ENCODE results near the gene UNC5C.

Gene UNC5C

DNA sequence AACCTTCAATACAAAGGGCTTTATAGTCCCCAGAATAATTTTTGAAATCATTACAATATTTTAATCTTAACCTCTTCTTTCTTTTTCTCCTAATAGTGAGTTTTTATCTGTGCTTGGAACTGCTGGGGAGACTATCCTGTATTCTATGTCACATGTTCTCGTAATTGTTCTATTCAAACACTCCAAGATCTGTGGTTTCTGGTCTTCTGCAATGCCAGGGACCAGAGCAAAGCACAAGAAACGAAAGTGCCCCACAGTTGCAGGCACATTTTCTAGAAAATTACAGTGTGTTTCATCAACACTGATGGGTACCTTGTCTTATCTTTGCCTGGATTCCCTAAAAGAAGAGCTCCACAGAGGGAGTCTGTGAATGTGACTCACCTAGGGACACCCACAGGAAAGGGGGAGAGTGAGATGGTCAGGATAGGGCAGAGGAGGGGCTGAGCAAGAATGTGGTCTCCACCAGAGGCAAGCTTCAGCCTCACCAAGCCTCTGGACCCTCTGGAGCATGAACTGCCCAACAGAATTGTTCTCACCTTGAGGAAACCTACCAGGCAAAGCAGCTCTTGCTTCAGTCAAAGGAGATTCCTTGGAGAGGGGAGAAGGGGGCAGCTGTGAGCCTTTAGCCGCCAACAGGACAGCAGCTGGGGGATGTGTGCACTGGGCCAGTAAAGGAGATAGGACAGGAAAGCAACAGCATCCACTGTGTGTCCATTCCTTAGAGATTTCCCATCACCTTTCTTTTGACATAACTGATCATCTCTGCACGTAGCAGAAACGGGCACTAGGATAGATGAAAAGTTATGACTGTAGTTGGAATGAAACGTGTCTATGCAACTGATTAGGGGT lies 25.9 kb downstream of the UNC5C start:
- no peak for DNase-seq (ENCODE audit: low read depth)

DNA sequence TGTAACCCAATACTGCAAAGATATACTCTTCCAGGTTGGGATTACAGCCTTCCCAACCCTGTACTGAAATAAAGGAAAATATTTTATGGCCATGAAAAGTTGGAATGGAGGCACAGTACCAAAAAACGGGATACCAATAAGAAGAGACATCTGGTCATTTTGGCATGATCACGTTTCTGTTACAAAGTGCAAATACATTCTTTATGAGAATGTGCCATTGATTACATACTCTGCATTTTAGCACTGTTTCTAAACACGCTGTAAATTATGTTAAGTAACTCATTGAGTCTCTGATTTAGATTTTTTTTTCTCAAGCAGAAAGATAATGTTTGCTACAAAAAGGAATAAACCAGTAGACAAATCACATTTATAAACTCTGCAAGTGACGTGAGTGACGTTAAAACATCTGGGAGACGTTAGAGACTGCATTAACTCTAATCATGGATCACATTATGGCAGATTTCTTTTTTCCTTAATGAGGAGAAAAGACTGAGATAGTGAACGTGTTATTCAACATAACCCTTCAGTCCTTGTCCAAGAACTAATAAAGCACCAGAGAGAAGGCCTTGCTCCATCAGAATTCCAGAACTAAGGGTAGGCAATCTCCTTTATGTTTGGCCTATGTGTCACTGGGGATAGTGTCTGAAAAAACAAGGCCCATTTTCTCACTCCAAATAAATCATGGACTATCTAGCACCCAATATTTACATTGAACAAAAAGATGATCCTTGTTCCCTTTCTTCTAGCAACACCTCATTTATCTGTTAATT lies 31.0 kb downstream of the UNC5C start:
- no peak for DNase-seq (ENCODE audit: low read depth)

DNA sequence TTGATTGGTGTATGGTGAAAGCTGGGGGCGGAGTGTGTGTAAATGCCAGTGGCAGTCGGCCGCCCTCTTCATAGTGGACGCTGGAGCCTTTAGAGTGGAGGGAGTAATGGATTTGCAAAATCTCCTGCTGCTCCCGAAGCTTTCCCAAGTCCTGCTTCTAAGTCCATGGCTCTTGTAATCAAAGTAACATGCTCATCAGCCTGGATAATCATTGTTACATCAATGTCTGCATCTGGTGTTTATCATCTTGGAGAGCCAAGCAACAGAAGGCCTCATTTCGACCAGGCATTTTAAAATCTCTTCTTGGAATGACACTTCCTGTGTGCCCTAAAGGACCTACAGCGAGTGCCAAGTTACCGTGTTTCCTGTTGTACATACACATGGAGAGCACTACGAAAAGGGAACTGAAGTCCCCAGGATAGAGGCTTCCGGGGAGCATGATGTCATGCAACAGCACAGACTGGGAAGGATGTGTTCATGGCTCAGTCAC lies 32.2 kb downstream of the UNC5C start:
- no peak for DNase-seq (ENCODE audit: low read depth)

DNA sequence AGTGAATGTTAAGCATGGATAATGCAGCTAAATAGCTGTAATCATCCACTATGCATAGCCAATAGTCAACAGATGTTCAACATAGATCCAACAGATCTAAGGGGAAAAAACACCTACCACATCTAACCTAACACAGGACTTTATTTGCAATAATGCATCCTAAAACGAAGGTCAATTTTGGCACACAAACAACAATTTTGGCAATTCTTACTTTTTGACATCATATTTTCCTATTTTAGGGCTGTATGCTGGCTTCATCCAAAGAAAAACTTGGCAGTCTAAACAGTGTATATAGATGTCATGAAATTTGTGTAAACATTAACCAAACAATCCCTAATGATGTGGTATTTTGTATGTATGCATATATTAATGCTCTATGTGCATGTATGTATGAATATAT lies 33.2 kb downstream of the UNC5C start:
- DNase-seq (ENCODE audit: low read depth), result no peak

DNA sequence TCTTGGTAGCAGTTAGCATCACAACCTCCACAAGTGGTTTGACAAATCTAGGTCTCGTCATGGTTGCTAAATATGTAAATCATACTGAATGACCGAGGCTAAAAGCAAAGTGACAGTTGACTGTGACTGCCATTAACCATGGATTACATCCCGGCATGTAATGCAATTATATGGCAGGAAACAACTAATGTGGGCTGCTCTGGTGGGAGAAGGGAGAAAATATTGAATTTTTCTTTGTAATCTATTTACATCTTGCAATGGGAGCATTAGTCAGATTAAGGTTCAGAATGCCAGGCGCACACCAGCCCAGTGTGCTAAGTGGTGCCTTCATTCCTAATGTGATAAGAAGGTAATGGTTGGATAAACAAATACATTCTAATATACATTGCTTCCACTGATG lies 35.8 kb downstream of the UNC5C start:
- no peak for DNase-seq (ENCODE audit: low read depth)

DNA sequence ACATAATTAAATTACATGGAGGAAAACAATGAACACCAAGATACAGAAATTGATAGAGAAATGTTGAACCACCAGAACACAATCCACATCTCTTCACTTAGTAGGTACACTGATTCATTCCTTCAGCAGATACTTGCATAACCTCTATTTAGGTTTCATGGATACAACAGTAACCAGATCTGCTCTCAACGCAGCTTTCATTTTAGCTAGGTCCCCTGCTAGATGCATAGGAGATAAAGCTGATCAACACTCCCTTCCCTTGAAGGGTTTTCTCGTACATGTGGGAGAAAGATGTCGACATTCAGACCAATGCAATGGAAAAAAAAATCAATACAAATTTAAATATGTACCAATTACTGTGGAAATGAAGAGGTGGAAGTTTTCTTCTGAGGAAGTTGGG lies 37.3 kb downstream of the UNC5C start:
- DNase-seq (ENCODE audit: low read depth), result no peak

DNA sequence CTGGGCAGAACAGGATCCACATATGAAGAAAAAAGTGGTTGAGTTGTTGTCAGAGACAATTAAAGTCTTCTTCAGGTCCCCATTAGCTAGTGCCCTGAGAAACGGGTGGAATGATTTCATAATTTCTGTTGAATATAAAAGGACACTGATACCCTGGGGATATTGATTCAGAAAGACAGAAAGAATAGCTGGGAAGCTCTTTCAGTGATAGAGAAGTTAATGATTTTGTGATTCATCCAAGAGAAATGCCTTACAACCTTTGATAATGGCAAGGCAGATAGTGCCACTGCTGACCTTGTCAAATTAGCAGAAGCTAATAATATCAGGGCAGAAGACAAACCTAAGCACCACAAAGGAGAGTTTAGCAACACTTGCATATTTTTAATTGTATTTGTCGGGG lies 37.9 kb downstream of the UNC5C start:
- no peak for DNase-seq (ENCODE audit: low read depth)

DNA sequence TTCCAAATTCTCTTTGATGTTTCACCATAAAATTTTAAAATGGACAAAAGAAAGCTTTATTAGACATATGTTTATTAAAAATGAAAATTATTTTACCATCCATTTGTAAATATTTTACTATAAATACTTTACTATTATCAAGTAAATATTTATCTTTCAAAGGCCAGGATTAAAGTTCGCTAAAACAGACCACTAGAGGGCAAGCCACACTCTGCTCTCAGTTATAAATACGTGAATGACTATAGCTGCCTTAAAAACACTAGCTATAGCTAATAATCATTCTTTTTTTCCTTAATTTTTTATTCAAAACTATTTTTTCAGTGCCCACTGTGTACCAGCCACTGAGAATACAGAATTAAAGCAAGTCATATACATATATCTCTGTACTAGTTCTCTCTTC lies 38.6 kb downstream of the UNC5C start:
- DNase-seq (ENCODE audit: low read depth), result no peak

DNA sequence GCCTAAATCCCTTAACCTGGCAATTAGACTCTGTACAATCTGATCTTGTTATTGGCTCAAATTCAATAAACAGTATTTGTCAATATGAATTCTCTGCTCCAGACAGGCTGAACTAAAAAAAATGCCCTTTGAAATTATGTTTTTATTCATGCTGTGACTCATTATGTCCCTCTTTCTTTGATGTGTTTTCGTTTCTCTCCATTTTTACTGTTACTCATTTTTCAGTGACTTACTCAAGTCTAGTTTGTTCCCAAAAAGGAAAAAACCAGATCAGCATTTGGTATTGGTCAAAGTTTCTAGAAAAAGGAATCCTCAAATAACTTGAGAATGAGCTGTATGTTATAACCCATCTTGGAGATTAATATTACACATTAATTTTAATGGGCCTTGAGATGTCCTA lies 40.4 kb downstream of the UNC5C start:
- no peak for DNase-seq (ENCODE audit: low read depth)

DNA sequence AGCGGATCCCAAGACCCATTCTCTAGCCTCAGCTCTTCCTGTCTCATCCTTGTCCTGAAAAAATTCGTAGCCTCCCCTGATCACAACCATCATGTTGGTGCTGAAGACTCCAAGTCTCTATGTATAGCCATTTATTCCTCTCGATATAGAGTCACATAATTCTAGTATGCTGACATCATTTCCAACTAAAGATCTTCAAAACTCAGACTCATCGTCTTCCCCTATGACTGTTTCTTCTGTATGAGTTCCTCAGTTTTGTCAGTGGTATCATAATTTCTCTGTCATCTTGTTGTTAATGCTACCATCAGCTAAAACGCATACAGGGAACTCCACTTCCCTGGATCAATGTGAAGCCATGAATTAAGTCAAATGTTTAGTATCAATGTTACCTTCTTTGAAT lies 41.2 kb downstream of the UNC5C start:
- DNase-seq (ENCODE audit: low read depth), result no peak

DNA sequence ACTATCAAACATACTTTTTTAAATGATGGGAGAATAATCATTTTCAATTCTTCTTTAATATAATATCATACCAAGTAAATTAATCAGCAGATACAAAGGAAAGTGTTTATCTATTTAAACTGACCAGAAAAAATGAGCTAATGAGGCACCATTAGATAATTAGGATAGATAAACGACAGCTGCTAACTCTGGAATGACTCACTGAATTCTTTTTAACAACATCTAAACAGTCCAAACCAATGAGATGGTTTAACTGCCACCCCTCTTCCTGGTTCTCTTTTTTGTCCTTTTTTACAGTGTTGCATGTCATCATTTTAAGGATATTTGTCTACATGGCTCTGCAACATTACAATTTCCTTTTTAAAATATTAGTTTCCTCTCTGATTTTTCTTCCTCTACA lies 41.6 kb downstream of the UNC5C start:
- no peak for DNase-seq (ENCODE audit: low read depth)

DNA sequence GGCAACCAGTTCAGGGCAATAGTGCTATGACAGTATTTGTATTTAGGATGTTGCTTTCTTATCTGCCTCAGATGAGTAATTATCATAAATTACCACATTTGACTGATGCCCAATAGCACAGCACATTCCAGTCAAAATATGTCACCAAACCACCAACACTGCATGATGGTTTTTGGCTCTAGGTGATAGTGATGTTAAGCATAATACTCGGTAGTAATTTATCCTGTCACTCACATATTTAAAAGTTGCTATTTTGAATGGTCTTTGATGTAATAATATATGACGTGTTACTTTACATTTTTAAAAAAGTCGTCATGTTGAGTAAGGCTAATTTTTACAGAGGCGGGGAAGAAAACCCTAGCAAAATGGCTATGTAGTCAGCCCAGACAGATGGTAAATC lies 42.5 kb downstream of the UNC5C start:
- no peak for DNase-seq (ENCODE audit: low read depth)

DNA sequence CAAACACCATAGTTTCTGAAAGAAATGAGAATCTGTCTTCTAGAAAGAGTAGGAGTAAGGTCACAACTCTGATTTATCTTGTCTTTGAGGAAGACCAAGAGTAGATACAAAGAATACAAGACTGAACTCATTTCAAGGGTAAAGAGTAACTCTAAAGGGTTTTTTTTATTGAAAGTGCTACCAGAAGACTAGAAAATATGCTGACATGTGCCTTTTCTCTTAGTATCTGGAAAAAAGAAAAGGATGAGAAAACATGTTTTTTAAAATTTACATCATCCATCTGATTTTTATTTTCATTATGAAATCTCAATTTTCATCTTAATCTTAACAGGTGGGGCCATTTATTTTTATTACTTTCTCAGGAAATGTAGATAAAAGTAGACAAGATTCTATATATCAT lies 43.0 kb downstream of the UNC5C start:
- DNase-seq (ENCODE audit: low read depth), result no peak

DNA sequence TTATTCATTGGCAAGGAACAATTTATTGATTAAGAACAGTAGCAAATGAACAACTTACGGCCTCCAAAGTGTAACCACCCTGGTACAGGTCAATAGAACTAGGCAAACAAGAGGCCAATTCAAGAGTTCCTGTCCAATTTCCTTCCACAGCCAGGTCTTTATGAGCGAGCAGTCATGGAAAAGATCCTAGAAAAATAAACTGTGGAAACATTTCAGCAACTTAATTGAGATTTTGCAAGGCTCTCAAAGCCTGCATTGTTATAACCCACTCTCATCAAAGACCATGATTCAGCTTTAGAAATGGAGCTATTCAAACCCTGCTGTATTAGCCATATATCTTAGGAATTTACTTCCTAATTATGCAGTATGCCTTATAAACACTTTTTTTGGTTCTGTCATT lies 43.6 kb downstream of the UNC5C start:
- DNase-seq (ENCODE audit: low read depth), result no peak

DNA sequence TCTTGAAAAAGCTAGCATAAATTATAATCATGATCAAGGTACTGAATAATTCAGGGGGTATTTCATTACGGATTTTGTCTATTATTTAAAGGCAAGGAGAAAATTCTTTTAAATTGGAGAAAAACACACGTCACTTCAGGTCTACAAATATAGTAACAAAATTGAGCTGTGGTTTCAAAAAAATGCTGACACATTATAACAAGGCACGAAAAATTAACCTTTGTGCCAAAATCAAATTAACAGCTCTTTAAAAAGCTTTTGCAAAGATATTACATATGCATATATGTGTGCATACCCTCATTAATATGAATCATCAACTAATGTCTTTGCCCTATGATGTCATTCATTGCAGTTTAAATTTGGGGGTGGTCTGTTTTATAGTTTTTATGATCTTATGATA lies 44.3 kb downstream of the UNC5C start:
- no peak for DNase-seq (ENCODE audit: low read depth)

DNA sequence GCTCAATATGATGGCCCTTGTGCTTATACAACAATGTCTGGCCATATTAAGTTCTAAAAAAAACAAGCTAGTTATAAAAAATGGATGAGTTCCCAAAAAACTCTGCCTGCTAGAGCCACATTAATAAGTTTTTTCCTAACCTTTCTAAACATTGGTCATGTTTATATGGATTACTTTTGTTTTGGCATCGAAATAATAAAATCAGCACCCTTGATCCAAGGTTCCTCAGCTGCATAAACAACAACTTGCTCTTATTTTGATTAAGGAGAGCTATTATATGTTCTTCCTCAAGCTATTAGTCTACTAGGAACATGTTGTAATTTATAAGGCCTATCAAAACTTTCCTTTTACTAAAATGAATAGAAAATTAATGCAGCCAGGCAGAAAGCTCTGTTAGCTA lies 48.4 kb downstream of the UNC5C start:
- no peak for DNase-seq (ENCODE audit: low read depth)

DNA sequence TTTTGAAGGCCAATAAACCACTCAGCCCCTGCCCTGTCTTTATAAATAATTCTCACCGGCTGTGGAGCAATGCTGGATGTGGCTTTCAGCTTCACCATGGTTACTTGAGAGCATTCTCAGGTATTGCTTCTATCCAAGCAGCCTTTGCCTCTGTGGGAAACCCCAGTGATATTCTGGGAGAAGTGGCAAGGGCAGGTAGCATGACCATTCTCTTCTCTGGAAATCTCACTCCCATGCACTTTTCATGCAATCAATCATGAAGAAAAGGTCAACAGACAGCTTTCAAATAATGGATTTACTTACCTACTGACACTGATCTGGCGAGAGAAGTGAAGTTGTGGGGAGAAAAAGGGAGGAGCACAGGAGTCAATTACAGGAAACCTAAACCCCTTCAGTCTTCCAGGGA lies 49.5 kb downstream of the UNC5C start:
- DNase-seq (ENCODE audit: low read depth), result no peak

DNA sequence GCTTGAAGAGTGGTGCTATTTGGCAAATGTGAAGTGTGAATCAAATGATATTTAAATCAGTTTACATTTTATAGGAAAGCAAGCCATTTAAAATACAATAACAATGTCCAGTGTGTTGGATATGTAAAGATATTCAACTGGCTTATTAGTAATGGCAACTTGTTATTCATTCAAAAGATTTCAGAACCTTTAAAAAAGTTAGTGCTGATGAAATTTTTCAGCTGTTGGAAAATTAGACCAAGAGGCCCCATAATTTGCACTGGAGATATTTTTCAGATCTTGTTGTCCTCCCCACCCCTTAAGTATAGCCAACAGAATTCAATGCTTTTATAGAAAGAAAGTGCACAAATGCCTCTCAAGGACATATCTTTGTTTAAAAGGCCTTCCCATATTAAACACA lies 54.6 kb downstream of the UNC5C start:
- DNase-seq (ENCODE audit: low read depth), result no peak

DNA sequence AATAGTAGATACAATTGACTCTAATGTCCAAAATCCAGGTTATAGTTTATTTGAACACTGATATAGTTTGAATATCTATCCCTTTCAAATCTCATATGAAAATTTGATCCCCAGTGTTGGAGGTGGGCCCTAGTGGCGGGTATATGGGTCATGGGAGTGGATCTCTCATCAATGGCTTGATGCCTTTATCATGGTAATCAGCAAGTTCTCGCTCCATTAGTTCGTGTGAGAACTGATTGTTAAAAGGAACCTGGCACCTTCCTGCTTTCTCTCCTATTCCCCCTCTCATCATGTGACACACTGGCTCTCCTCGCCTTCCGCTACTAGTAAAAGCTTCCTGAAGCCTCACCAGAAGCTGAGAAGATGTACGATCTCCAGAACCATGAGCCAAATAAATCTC lies 70.1 kb downstream of the UNC5C start:
- no peak for DNase-seq (ENCODE audit: low read depth)

DNA sequence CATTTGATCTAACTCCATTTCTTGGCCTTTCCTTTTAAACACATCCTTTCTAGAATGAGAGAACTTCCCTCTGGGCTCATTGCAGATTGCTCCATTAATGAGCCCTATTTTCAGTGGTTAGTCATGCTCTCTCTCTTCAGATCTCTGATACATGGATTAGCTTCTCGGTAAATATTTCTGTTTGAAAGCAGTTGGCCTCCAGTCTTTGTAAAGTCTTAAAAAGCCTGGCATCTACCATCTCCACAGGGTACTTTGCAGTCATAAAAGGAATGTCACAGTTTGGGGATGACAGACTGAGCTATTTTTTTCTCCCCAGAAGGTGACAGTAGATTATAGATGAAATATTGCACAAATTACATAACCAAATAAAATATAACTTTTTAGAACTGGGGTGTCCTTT lies 72.7 kb downstream of the UNC5C start:
- no peak for DNase-seq (ENCODE audit: low read depth)

DNA sequence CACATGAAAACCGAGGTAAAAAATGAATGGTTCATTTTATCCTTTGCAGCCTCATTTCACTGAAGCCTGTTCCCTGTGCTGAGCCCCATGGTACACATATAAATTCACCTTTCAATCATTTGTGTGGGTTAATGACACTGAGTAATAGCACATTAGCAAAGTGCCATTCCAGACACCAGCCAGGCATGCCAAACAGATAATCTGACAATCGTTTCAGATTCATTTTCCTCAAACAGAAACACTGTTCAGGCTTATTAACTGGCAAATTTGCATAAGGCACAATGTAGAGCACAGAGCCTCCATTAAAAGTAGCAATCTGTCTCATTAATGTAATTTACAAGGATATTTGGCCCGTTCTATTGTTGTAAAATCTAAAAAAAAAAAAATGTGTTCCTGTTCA lies 76.2 kb downstream of the UNC5C start:
- no peak for DNase-seq (ENCODE audit: low read depth)

DNA sequence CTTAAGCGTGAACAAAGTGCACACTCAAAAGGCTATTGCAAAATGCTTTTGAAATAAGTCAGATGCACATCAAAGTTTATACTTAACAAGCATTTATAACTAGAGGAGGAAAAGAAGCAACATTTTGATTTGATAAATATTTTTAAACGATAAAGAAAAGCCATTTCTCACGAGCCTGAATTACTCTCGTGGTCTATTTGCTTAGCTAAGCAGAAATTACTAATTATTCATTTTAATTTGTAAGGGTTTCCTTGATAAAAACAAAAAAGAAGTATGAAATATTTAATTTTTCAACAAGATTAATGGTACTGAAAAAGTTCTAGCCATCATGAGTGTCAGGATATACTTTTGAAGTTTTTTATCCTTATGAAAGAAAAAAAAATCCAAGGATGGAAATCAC lies 78.2 kb downstream of the UNC5C start:
- DNase-seq (ENCODE audit: low read depth), result no peak

DNA sequence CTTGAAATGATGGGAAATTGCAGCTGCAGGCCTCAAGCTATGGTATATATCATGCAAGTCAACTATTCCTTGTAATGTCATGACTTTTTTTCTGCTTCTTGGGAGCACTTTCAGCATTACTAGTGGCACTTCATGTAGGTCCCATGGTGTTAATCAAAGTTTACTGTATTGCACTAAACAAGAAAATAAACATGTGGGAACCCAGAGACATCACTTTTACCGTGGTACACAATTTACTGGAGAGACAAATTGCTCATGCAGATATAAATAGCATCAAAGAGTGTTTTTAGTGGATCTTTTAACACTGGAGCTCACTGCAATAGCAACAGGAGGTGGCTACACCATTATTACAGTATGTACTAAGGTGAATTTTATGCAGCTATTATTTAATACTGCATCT lies 79.2 kb downstream of the UNC5C start:
- no peak for DNase-seq (ENCODE audit: low read depth)

DNA sequence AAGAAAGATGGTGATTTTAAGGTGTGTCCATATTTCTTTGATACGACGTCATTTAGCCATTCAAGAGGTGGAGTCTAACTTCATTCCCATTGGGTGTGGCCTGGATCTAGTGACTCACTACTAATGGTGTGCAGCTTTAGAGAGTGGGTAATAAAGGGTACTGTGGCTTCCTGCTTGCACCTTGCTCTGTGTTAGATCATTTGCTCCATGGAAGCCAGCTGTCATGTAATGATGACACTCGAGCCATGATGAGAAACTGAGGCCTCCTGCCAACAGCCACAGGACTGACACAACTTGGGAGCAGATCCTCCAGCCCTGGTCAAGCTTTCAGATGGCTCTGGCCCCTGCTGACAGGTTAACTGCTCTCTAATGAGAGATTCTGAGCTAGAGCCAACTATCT lies 82.0 kb downstream of the UNC5C start:
- no peak for DNase-seq (ENCODE audit: low read depth)
